CD4-positive, alpha-beta T cell treated with Interleukin-15 for 4 hours (primary cell): ENCODE measurements around the gene ZNRF1.
"Not testable (repeated sequence)": the region's sequence is repeated elsewhere in the genome, so short reads cannot be mapped to it uniquely, and the experiment has no call there.

ENCODE experiments used
- DNase-seq: peaks from one replicate; pipeline ENCODE4 v3.0.0-alpha.2; 2020; ENCODE audit warnings: low spot score

Gene ZNRF1

GRCh38 chr16:75002474-75002873 lies 3.6 kb downstream of the ZNRF1 start:
- DNase-seq: no peak

- no peak for DNase-seq
Measured at GRCh38 chr16:75003931-75004330, 5.1 kb downstream of the ZNRF1 start.

GRCh38 chr16:75004460-75004859 lies 5.6 kb downstream of the ZNRF1 start:
- DNase-seq: no peak

- DNase-seq: no peak
Measured at GRCh38 chr16:75005697-75006096, 6.9 kb downstream of the ZNRF1 start.

GRCh38 chr16:75007443-75007842 lies 8.6 kb downstream of the ZNRF1 start:
- no peak for DNase-seq

GRCh38 chr16:75010427-75010826 lies 11.6 kb downstream of the ZNRF1 start:
- no peak for DNase-seq

DNA sequence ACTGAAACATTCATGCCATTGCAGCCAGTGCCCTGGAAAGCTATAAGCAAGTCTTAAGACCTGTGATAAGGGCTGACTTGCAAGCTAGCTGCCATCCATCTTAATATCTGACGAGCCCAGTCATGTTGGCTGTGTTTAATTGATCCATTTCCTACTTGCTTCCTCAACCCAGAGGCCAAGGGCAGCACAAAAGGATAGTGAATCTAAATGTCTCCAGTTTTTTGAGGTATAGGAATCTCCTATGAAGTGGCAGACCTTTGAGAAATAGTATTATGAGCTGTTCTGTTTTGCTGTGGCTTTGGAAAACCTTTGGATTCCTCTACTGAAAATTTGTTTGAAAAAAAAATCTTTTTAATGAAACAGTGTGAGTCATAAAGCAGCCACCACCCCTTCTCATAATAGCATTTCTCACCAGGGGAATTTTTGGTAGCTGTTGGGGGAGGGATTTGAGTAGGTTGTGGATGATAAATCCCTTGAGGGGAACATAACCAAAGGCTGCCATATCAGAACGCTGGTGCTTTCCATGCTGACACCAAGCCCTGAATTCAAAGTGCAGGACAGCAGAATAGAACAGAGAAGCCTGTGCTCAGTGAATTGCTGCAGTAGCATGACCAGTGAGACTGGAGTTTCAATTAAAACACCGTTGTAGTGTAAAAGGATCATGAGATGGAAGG lies 12.9 kb downstream of the ZNRF1 start:
- DNase-seq: peak; percentile 69

DNA sequence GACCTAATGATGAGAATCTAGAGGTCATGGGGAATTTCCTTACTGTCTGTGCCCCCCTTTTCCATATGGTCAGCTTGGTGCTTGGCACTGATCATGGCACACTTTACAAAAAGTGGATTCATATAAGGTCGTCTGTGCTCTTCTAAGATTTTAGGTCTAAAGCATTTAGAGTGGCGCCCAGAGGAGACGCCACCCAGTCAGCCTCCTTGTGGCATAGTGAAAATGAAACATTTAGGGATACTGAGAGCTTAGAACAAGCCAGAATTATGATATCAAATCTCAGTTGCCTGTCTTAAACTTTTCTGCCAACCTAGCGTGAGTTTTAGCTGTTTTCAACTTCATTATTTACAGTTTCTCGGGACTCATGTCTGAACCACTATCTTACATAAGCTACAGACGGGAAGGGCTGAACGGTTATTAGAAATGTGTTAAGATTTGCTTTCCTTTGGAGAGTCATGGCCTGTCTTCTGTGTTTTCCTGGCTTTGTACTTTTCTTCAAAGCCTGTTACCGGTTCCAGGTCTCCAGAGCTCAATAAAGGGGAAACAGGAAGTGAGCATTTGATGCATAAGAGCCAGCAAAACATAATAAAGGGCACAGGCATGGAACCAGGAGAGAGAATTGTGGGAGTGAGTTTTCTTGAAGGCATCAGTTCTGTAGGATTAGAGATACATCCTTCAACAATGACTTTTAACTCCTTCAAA lies 13.7 kb downstream of the ZNRF1 start:
- no peak for DNase-seq

DNA sequence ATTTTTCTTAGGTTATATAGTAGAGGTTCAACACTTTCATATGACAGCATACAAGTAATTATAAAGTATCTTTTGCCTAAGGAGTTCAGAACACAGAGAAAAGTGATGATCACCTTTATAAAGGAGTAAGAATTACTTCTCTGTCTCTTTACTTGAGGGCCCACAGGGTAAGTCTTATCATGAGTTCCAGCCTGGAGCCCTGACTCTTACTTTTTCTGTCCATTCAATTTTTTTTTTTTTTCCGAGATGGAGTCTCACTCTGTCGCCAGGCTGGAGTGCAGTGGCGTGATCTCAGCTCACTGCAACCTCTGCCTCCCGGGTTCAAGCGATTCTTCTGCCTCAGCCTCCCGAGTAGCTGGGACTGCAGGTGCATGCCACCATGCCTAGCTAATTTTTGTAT lies 14.3 kb downstream of the ZNRF1 start:
- not testable (repeated sequence) for DNase-seq

DNA sequence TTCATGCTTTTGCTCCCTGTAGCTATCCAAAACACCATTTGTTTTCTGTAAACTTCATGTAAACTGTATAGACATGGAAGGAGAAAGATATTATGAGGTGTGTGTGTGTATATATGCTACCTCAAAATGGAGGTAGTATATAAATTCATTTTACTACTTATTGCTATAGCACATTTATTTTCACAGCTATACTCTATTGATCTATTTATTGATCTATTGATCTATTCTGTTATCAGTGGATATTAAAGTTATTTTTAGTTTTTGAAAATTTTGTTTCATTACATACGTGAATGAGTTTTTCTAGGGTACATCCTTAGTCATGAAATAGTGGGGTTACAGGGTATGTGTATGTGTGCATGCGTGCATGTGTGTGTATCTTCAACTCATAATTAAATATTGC lies 15.5 kb downstream of the ZNRF1 start:
- no peak for DNase-seq

DNA sequence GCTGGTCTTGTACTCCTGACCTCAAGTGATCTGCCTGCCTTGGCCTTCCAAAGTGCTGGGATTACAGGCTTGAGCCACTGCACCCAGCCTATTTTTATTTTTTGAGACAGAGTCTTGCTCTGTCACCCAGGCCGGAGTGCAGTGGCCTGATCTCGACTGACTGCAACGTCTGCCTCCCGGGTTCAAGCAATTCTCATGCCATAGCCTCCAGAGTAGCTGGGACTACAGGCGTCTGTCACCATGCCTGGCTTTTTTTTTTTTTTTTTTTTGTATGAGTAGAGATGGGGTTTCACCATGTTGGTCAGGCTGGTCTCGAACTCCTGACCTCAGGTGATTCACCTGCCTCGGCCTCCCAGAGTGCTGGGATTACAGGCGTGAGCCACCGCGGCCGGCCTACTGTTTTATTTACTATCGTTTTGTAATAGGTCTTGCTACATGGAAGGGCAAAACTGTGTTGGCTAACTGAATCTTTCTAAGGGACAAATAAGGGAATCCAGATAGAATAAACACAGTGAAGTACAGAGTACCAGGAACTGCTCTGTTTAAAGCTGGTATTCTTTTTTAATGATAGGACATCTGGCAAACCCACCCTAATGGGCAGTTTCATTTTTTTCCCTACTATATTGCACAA lies 17.7 kb downstream of the ZNRF1 start:
- not testable (repeated sequence) for DNase-seq

DNA sequence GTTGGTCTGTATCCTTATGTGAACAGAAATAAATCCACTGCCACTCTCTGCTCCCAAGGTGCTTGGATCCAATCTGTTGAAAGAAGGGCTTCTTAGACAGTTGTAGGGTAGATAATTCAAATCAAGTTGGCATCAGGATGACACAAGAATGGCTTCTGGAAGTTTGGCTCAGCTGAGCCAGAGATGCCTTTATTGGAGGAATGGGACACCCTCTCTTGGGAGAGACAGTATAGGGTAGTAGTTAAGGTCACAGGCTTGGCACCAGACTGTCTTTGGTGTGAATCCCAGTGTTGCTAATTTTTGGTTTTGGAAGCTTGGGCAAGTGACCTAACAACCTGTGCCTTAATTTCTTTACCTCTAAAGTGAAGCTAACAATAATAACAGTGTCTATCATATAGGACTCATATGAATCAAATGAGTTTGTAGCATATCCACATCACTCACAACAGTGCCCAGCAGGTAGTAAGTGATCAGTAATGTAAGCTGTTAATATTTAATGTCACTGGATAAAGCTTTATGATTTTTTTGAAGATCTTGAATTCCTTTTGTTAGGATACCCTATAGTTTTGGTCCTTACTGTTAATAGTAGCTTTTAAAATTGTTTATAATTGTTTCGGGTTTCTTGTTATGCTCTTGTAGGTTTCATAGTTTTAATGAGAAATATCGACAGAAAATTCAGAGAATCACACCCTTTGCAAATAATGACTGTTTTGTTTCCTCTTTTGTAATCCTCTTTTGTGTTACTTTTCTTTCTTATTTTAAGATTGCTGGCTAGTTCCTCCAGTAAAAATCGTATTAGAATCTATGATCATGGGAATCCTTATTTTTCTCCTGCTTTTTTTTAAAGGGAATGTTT lies 19.1 kb downstream of the ZNRF1 start:
- no peak for DNase-seq

- DNase-seq: no peak
Measured at GRCh38 chr16:75019007-75019406, 20.2 kb downstream of the ZNRF1 start.

DNA sequence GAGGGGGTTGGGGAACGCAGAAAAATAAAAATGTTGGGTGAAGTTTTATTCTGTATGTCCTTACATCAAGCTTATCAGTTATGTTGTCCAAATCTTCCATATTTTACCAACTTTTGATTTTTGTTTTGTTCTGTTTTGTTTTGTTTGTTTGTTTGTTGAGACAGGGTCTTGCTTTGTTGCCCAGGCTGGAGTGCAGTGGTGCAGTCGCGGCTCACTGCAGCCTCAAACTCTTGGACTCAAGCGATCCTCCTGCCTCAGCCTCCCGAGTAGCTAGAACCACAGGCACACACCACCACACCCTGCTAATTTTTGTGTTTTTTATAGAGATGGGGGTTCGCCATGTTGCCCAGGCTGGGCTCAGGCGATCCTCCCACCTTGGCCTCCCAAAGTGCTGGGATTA lies 20.8 kb downstream of the ZNRF1 start:
- no peak for DNase-seq

DNA sequence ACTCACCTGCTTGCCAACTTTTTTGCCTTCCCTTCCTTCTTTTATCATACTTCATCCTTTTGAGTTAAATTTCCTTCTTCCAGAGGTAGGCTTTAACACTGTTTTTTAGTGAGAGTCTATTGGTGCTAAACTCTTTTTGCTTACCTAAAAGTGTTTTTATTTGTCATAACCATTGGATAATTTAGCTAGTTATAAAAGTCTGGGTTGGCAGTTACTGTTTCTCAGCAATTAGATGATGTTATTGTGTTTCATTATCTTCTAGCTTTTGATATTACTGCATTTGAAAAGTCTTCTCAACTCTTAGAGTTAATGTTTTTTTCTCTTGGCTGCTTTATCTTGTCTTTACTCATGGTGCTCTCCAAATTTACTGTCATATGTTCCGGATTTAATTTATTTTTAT lies 22.6 kb downstream of the ZNRF1 start:
- no peak for DNase-seq

- no peak for DNase-seq
Measured at GRCh38 chr16:75022567-75022966, 23.7 kb downstream of the ZNRF1 start.

- DNase-seq: no peak
Measured at GRCh38 chr16:75023009-75023408, 24.2 kb downstream of the ZNRF1 start.

DNA sequence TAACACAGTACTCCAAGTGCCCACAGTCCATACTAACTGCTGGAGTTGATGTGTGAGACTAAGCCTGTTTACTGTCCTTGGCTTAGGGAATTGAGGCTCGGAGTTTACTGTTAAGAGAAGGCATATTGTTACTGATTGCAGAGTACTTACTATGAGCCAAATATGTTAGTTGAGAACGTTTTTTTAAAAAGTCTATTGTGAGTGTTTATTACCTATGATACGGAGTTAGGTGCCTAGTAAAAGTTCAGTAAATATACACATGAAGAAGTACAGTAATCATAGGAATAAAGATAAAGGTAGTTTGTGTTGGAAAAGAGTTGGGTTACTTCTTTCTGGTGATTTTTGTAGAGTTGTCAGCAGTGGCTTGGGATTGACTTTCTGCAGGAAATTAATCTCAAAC lies 25.4 kb downstream of the ZNRF1 start:
- DNase-seq: no peak

DNA sequence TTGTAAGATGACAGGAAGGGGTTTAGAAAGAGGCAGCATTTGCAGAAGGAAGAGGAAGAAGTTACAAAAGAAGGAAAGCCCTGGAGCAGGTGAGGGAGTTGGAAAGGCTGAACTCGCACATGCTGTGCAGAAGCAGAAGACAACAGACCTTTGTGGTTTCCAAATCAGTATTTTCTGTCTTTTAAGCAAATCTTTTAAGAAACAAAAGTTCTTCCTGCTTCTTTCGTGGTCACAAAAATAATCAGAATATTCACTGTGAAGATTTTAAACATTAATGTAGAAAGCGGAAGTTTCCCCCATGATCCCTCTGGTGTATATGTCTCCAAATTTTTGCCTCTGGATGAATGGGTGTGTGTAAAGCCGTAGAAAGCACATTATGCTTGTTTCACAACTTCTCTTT lies 25.8 kb downstream of the ZNRF1 start:
- no peak for DNase-seq

- DNase-seq: no peak
Measured at GRCh38 chr16:75025761-75026160, 26.9 kb downstream of the ZNRF1 start.

DNA sequence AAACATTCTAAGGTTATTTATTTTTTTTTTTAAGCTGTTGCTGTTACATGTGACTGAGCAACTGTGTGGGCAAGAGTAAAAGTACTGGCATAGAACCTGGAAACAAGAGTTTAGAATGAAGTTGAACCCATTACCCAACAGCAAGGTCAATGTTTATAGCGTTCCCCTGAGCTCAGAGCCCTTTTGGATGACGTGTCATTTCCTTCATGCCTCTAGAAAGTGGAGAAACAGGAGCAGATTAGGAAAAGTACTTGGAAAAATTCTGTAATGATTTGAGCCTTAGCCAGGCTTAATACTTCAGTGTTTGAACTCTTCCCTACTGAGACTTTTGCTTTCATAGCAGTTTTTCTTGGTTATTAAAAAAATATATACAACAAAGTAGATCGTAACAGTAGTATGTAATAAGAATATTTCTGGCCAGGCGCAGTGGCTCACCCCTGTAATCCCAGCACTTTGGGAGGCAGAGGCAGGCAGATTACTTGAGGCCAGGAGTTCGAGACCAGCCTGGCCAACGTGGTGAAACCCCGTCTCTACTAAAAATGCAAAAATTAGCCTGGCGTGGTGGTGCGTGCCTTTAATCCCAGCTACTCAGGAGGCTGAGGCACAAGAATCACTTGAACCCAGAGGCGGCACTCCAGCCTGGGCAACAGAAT lies 27.5 kb downstream of the ZNRF1 start:
- not testable (repeated sequence) for DNase-seq

GRCh38 chr16:75026892-75027391 lies 28.1 kb downstream of the ZNRF1 start:
- DNase-seq: no peak
